GM19324 (cell line): ENCODE measurements around the gene KCNN3.

ENCODE experiments used
- ATAC-seq: cut with Tn5 transposase; IDR thresholded peaks from one replicate; pipeline ENCODE4 v1.9.1; 2021; ENCODE audit warnings: mild to moderate bottlenecking, moderate library complexity; ENCODE audit not compliant: unreplicated experiment, low FRiP score

KCNN3 gene

GRCh38 chr1:154775621-154776605 is 94.2 kb downstream of the KCNN3 start:
- no peak for ATAC-seq

GRCh38 chr1:154774175-154774855 is 95.8 kb downstream of the KCNN3 start:
- ATAC-seq = no peak

- ATAC-seq = no peak
These were observed 96.5 kb downstream of the KCNN3 start for GRCh38 chr1:154773551-154773950.

- no peak for ATAC-seq
These were observed 97.2 kb downstream of the KCNN3 start for GRCh38 chr1:154772606-154773506.

- no peak for ATAC-seq
These were observed 98.0 kb downstream of the KCNN3 start for GRCh38 chr1:154772056-154772455.

GRCh38 chr1:154770897-154771594 is 99.0 kb downstream of the KCNN3 start:
- no peak for ATAC-seq

- ATAC-seq = no peak
These were observed 100.7 kb downstream of the KCNN3 start for GRCh38 chr1:154769193-154769895.

- no peak for ATAC-seq
These were observed 101.5 kb downstream of the KCNN3 start for GRCh38 chr1:154768456-154769125.

GRCh38 chr1:154767315-154768240 is 102.5 kb downstream of the KCNN3 start:
- no peak for ATAC-seq

- ATAC-seq = no peak
These were observed 104.1 kb downstream of the KCNN3 start for GRCh38 chr1:154765970-154766369.

GRCh38 chr1:154764773-154765172 is 105.3 kb downstream of the KCNN3 start:
- ATAC-seq = no peak

GRCh38 chr1:154764181-154764580 is 105.9 kb downstream of the KCNN3 start:
- no peak for ATAC-seq

- ATAC-seq = no peak
These were observed 109.6 kb downstream of the KCNN3 start for GRCh38 chr1:154760469-154760933.

- no peak for ATAC-seq
These were observed 110.3 kb downstream of the KCNN3 start for GRCh38 chr1:154759793-154760192.

- no peak for ATAC-seq
These were observed 110.9 kb downstream of the KCNN3 start for GRCh38 chr1:154759196-154759595.

GRCh38 chr1:154758346-154758745 is 111.7 kb downstream of the KCNN3 start:
- ATAC-seq = no peak

GRCh38 chr1:154756793-154757548 is 113.1 kb downstream of the KCNN3 start:
- no peak for ATAC-seq
